GM19025 (cell line): ENCODE measurements around the gene THOC6.

Source experiments
- ATAC-seq: cut with Tn5 transposase; IDR thresholded peaks from one replicate; pipeline ENCODE4 v1.9.1; 2021; ENCODE audit warnings: mild to moderate bottlenecking, low read depth, moderate library complexity; ENCODE audit not compliant: unreplicated experiment

The THOC6 gene

DNA sequence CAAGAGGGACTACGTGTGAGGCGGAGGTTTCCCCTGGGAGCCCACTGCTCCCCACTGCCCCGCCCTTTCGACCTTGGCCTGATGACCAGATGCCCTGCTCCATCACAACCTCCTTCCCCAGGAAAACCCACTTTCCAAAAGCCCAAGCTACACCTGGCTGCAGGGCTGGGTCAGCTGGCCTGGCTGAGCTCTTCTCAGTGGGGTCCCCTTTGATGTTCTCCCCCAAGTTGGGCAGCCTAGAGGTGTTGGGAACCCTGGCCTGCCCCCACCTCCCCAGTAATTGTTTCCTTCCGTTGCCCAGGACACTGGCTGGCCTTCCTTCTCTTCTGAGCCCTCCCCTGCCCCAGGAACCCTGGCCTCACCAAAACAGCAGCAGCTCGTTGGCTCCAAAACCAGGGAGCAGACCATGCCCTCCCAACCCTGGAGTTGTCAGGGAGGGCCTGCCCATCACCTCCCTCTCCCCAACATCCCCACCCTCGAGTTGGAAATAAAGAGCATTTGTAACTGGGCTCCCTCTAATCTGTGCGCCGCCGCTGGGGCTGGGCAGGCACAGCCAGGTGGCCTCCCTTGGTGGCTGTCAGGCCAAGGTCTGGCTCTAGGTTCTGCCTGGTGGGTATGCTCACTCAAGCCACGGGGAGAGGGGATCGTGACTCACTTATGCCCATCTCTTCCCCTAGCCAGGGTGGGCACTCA lies 9.7 kb upstream of the THOC6 start:
- no peak for ATAC-seq

DNA sequence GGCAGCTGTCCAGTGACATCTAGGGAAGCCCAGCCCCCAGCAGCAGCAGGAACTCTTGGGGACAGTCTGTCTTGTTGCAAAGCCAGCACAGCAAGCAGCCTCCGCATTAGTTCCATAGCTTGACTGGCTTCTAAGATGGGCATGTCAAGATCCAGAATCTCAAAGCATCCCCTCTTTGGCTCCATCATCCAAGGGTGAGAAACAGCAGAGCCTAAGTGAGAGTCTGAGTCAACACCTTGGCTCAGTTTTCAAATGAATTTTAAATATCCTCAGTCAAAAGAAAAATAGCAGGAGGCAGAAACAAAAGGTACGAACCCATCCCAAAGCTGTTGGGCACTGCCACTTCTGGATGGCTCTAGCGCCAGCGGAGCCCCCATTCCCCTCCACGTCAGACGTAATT lies 8.9 kb upstream of the THOC6 start:
- ATAC-seq = no peak

GRCh38 chr16:3015865-3016521 lies 7.8 kb upstream of the THOC6 start:
- no peak for ATAC-seq

DNA sequence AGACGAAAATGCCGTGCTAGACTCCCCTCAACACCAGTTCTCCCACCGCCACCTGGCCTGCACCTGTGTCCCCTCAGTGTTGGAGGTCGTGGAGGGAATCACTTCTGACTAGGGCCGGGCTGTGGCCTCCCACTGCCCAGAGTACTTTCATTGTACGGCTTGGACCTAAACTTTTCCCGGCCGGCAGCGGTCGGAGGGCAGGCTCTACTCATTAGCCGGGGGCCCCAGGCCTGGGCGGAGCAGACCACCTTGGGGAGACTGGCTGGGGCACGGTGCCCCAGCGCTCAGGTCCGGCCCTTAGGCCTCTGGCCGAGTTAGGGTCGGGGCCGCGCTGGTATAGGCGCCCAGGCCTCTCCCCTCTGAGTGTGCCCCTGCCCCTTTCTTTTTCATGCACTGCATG lies 6.5 kb upstream of the THOC6 start:
- no peak for ATAC-seq

DNA sequence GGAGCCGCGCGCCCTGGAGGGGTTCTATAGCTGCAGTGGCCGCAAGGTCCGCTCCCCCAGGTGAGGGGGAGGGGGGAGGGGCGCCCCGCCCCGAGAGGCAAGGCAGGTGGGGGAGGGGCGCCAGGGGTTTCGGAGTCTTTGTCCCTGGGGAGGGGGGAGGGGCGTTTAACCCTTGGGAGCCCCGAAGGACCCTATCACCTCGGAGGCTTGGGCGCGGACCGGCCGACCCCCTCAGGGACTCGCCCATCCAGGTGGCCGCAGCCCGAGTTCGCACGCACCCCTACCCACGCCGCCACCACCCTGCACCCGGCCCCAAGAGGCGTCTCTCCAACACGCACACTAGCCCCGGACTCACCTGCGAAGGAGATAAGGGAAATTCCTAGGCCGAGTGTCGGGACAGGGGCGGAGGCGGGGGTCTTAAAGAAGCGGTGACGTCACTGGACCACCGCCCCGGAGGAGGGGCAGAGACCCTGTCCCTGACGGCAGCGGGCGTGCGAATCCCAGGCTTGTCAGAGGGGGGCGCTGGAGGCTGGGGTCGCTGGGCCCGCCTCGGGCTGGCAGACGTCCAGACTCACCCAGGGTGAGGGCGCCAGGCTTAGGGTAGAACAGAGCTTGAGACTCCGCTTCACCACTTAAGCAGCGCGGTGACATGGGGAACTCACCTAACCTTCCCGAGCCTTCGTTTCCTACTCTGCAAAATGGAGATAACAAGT lies 5.9 kb upstream of the THOC6 start, which contains the start of gene CLDN6:
Gene CLDN6, minus strand, starts transcription at position 390 of the 713 bp plus-strand sequence. CDS start 2,162 bp downstream, outside the sequence.
- no peak for ATAC-seq

GRCh38 chr16:3019594-3020246 lies 4.1 kb upstream of the THOC6 start:
- ATAC-seq = no peak

- ATAC-seq = no peak
These were observed 3.6 kb upstream of the THOC6 start, which contains the start of gene TNFRSF12A for GRCh38 chr16:3020247-3020603. TNFRSF12A (plus strand) TSS chr16:3020368; CDS start chr16:3020398, 30 bp downstream.

DNA sequence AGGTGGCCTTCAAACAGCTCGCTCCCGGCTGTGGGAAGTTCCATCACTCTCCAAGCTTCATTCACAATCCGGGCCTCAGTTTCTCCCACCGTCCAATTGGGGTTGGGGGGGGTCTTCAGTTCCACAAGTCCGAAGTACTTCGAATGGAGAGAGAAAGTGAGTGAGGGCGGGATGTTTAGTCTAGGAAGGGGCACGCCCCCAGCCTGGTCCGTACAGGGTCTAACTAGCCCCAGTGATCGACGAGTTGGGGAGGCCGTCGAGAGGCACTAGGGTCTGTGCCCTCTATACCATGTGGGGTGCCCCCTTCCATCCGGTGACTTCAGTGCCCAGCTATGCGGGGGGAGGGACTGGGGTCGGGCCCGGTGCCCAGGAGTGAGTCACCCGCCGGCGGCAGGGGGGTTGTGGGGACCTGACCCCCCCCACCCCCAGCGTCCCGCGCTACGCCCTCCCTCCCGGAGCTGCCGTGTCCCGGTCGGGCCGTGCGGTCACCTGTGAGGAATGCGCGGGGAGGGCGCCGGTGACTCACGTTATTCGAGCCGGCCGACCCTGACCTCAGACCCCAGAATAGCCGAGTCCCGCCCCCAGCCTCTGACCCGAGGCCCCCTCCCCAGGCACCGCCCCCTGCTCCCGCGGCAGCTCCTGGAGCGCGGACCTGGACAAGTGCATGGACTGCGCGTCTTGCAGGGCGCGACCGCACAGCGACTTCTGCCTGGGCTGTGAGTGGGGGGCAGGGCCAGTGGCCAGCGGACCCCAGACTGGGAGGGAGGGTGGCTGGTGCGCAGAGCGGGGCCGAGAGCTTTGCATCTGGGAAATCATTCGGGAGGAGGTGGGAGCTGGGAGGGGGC lies 3.0 kb upstream of the THOC6 start:
- ATAC-seq = no peak

DNA sequence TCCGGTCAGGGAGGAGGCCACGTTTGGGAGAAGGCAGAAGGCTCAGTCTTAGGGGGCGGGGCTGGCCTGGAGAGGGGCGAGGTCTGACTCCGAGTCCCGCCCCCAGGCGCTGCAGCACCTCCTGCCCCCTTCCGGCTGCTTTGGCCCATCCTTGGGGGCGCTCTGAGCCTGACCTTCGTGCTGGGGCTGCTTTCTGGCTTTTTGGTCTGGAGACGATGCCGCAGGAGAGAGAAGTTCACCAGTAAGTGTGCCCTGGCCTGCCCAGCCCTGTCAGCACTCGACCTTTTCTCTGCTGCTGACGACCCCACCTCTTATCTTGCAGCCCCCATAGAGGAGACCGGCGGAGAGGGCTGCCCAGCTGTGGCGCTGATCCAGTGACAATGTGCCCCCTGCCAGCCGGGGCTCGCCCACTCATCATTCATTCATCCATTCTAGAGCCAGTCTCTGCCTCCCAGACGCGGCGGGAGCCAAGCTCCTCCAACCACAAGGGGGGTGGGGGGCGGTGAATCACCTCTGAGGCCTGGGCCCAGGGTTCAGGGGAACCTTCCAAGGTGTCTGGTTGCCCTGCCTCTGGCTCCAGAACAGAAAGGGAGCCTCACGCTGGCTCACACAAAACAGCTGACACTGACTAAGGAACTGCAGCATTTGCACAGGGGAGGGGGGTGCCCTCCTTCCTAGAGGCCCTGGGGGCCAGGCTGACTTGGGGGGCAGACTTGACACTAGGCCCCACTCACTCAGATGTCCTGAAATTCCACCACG lies 2.2 kb upstream of the THOC6 start:
- no peak for ATAC-seq

GRCh38 chr16:3022208-3022683 lies 1.6 kb upstream of the THOC6 start:
- no peak for ATAC-seq

DNA sequence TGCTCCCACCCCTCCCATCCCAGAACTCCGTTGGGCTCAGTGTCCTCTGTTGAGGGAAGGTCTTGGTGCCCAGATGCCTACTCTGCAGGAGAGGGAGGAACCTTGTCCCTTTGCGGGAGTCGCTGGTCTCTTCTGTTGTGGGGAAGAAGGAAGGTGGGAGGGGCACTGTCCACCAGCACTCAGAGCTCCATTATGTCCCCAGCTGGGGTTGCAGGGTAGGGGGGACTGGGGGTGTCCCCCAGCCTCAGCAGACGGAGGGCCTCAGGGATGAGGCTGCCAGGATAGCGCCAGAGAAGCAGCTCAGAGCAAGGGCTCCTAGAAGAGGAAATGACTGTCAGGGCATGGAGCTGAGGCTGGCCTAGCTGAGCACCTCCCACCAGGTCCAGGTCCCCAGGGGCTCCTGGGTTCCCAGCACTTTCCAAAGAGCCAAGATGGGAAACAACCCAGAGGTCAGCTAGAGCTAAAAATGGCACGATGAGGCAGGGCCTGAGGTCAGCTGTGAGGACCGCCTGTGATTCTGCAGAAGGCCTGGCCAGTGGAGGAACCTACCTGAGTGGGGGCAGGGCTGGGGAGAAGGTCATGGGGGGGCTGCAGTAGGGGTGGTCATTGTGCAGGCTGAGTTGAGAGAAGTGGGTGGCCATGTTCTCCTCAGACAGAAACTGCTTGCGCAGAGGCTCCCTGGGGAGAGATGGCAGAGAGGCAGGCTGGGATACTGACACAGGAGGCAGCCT lies 986 bp upstream of the THOC6 start:
- no peak for ATAC-seq

DNA sequence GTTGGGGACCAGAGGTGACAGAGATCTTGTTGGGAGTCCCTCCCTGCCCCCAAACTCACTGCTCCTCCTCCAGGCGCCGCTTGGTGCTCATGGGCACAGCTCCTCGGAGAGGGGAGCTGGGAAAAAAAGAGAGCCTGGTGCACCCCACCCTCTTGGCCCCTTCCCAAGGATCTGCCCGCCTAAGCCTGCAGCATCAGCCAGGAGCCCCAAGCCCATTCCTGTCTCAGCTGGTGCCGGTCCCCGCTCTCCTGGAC lies 493 bp upstream of the THOC6 start:
- ATAC-seq = no peak

DNA sequence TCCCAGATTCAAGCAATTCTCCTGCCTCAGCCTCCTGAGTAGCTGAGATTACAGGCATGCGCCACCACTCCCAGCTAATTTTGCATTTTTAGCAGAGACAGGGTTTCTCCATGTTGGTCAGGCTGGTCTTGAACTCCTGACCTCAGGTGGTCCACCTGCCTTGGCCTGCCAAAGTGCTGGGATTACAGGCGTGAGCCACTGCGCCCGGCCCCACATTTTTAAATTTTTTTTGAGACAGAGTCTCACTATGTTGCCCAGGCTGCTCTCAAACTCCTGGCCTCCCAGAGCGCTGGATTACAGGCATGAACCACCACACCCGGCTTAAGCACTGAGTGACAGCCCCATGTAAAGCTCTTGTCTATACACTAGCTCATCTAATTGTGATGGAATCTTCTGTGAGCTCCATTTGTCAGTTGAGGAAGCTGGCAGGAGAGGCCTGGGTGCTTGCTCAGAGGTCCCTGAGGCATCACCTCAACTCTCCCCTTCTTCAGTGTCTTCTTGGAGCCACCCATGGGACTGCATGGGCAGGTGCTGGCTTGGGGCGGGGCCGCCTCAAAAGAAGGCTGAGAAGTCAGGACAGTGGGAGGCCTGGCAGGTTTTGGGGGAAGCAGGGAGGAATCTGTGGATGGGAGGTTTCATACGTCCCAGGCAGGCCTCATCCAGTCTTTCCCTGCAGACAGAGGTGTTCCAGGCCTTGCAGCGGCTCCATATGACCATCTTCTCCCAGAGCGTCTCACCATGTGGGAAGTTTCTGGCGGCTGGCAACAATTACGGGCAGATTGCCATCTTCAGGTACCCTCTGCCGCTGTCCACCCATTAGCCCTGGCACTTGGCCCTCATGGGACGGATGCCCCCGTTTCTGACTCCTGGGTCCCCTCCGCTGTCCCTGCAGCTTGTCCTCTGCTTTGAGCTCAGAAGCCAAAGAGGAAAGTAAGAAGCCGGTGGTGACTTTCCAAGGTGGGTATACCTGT lies 1.5 kb downstream of the THOC6 start:
- no peak for ATAC-seq

DNA sequence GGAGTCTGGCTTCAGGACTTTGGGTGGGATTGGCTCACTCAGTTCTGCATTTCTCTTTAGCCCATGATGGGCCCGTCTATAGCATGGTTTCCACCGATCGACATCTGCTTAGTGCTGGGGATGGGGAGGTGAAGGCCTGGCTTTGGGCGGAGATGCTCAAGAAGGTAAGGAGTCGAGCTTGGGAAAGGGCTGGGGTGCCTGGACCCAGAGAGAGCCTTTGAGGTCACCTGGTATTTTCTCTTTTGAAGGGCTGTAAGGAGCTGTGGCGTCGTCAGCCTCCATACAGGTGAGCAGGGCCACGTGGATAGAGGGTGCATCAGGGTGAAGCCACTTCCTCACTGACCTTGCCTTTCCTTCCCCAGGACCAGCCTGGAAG lies 2.2 kb downstream of the THOC6 start:
- ATAC-seq = no peak

- ATAC-seq = no peak
These were observed 3.0 kb downstream of the THOC6 start for GRCh38 chr16:3026609-3027488.

GRCh38 chr16:3027489-3027795 lies 3.6 kb downstream of the THOC6 start:
- no peak for ATAC-seq
